GM19372 (cell line): ENCODE data around the gene EML6.

Source experiments
- ATAC-seq: cut with Tn5 transposase; IDR thresholded peaks from one replicate; pipeline ENCODE4 v1.9.1; 2021; ENCODE audit warnings: mild to moderate bottlenecking, low read depth, moderate library complexity; ENCODE audit not compliant: unreplicated experiment

The EML6 gene

GRCh38 chr2:54936766-54937165 is 213.3 kb downstream of the EML6 start:
- ATAC-seq = no peak

GRCh38 chr2:54939446-54940118 is 216.1 kb downstream of the EML6 start:
- ATAC-seq = no peak

- ATAC-seq = no peak
Observed at GRCh38 chr2:54940723-54941122, 217.3 kb downstream of the EML6 start.

GRCh38 chr2:54941248-54941984 is 218.0 kb downstream of the EML6 start:
- no peak for ATAC-seq

- no peak for ATAC-seq
Observed at GRCh38 chr2:54942373-54942772, 218.9 kb downstream of the EML6 start.

- no peak for ATAC-seq
Observed at GRCh38 chr2:54944724-54945326, 221.4 kb downstream of the EML6 start.

- peak; percentile 73 for ATAC-seq
Observed at GRCh38 chr2:54945391-54946219, 222.1 kb downstream of the EML6 start.

- no peak for ATAC-seq
Observed at GRCh38 chr2:54946220-54946805, 222.9 kb downstream of the EML6 start.

- no peak for ATAC-seq
Observed at GRCh38 chr2:54947136-54947535, 223.7 kb downstream of the EML6 start.

GRCh38 chr2:54947646-54948045 is 224.2 kb downstream of the EML6 start:
- no peak for ATAC-seq

- ATAC-seq = no peak
Observed at GRCh38 chr2:54948120-54948519, 224.7 kb downstream of the EML6 start.

- no peak for ATAC-seq
Observed at GRCh38 chr2:54949431-54949830, 226.0 kb downstream of the EML6 start.

- no peak for ATAC-seq
Observed at GRCh38 chr2:54950811-54951210, 227.3 kb downstream of the EML6 start.

- no peak for ATAC-seq
Observed at GRCh38 chr2:54952425-54952824, 229.0 kb downstream of the EML6 start.

- no peak for ATAC-seq
Observed at GRCh38 chr2:54952978-54953456, 229.6 kb downstream of the EML6 start.

GRCh38 chr2:54954158-54954557 is 230.7 kb downstream of the EML6 start:
- no peak for ATAC-seq

- no peak for ATAC-seq
Observed at GRCh38 chr2:54954705-54955357, 231.4 kb downstream of the EML6 start.

GRCh38 chr2:54955358-54956110 is 232.1 kb downstream of the EML6 start:
- no peak for ATAC-seq

GRCh38 chr2:54956111-54956627 is 232.7 kb downstream of the EML6 start:
- no peak for ATAC-seq
